NT2/D1 (cell line): ENCODE results near the gene FMN1.

Experiments
- DNase-seq: peaks from one replicate; pipeline ENCODE4 v3.0.0-alpha.2; 2011; ENCODE audit warnings: low read depth, low spot score
- H3K27me3 ChIP-seq: 2 replicates; pipeline ENCODE4 v1.6.0; 2011; ENCODE audit warnings: mild to moderate bottlenecking; ENCODE audit not compliant: insufficient read length, insufficient read depth
- H3K36me3 ChIP-seq: 2 replicates; pipeline ENCODE4 v1.6.1; 2011; ENCODE audit warnings: mild to moderate bottlenecking, low read length, mixed read lengths; ENCODE audit not compliant: insufficient read depth, insufficient read length
- H3K4me1 ChIP-seq: 2 replicates; pipeline ENCODE4 v1.5.1; 2011; ENCODE audit not compliant: insufficient read depth, insufficient read length
- H3K4me3 ChIP-seq: 2 replicates; pipeline ENCODE4 v1.5.1; 2011; ENCODE audit warnings: low read depth; ENCODE audit not compliant: insufficient read length
- H3K9ac ChIP-seq: 2 replicates; pipeline ENCODE4 v1.6.0; 2011; ENCODE audit warnings: low read depth; ENCODE audit not compliant: insufficient read length
- H3K9me3 ChIP-seq: 2 replicates; pipeline ENCODE4 v1.5.1; 2011; ENCODE audit warnings: mild to moderate bottlenecking, low read length; ENCODE audit not compliant: insufficient read depth
- SUZ12 ChIP-seq: IDR thresholded peaks from 2 replicates; pipeline ENCODE4 v1.6.1; 2011; ENCODE audit not compliant: insufficient read length, insufficient read depth; ENCODE audit errors: extremely low read depth
- YY1 ChIP-seq: IDR thresholded peaks from 2 replicates; pipeline ENCODE4 v1.6.1; 2011; ENCODE audit not compliant: insufficient read length, insufficient read depth
- ZNF274 ChIP-seq: IDR thresholded peaks from 2 replicates; pipeline ENCODE4 v1.6.1; 2011; ENCODE audit warnings: mild to moderate bottlenecking, low read depth, low read length

FMN1 gene

DNA sequence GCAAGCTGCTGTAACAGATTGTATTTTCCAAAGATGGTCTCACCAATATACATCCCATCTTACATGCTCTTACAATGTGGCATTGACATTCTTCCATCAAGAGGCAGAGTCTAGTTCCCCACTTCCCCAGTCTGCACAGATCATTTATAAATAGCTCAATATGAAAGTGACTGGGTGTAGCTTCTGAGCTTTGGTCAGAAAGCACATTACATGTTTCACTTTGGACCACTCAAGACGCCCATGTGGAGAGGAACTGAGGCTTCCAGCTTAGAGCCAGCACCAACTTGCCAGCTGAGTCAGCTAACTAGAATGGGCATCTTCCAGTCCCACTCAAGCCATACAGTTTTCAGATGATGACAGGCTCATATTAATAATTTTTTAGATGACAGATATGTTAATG lies 431.2 kb downstream of the FMN1 start:
- no peak overlapping the region for H3K9ac ChIP-seq
- H3K9me3 ChIP-seq = no peaks in the 10 kb centered on the region
- TF ChIP-seq YY1 = no peak
- no peak for TF ChIP-seq ZNF274
- TF ChIP-seq SUZ12 = no peak
- no peaks in the 10 kb centered on the region for H3K36me3 ChIP-seq
- H3K4me3 ChIP-seq = no peak overlapping the region
- no peaks in the 10 kb centered on the region for H3K4me1 ChIP-seq
- no peaks in the 10 kb centered on the region for H3K27me3 ChIP-seq
- no peak for DNase-seq

DNA sequence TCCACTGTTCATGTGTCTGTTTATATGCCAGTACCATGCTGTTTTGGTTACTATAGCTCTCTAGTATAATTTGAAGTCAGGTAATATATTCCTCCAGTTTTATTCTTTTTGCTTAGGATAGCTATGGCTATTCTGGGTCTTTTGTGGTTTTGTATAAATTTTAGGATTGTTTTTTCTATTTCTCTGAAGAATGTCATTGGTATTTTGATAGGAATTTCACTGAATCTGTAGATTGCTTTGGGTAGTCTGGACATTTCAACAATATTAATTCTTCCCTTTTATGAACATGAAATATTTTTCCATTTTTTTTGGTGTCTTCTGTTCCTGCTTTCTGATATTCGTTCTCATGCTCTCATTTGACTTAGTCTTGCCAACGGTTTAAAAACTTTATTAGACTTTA lies 437.1 kb downstream of the FMN1 start:
- Histone ChIP-seq H3K9me3 (no peaks in the 10 kb centered on the region), H3K9ac (no peak overlapping the region), H3K36me3 (no peaks in the 10 kb centered on the region), H3K27me3 (no peaks in the 10 kb centered on the region), H3K4me3 (no peak overlapping the region), H3K4me1 (no peaks in the 10 kb centered on the region)
- TF ChIP-seq YY1 (no peak), SUZ12 (no peak), ZNF274 (no peak)
- no peak for DNase-seq

DNA sequence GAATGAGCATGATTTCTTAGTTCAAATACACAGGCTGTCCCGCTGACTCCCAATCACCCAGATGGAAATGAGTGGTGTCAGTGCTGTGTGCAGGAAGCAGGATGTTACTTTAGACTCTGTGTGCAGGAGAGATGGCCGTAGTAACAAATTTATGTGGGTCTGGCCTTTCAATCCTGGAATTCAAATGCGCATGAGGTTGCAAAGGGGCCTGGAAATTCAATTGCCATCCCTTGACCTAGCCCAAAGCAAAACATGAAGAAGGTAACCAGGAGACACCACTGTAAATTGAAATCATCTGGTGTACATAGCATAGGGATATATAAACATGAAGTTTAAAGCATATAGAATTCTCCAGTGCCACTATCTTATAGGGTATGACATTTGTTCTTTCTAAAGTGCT lies 443.5 kb downstream of the FMN1 start:
- Histone ChIP-seq H3K36me3 (no peaks in the 10 kb centered on the region), H3K27me3 (no peaks in the 10 kb centered on the region), H3K9ac (no peak overlapping the region), H3K9me3 (no peaks in the 10 kb centered on the region), H3K4me1 (no peaks in the 10 kb centered on the region), H3K4me3 (no peak overlapping the region)
- TF ChIP-seq ZNF274 (no peak), SUZ12 (no peak), YY1 (no peak)
- no peak for DNase-seq

DNA sequence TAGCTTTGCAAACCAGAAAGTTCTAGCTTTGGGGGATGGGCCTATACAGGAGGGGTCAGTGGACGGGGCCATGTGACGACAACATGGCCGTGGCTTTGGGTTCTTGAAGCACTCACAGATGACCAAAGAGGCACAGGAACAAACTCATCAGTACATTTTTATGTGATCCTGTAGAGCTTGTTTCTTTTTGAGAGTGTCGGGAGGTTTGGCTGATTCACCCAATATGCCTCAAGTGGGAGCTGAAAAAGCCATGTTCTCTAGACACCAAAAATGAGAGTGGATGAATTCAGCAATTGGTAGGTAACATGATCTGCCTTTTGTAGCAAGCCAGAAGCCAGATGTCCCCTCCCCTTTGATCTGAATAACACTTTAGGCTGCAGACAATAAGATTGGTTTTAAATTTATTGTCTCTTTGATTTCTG lies 446.6 kb downstream of the FMN1 start:
- no peaks in the 10 kb centered on the region for H3K9me3 ChIP-seq
- no peak overlapping the region for H3K9ac ChIP-seq
- no peak for TF ChIP-seq SUZ12
- no peak for TF ChIP-seq ZNF274
- no peak for TF ChIP-seq YY1
- DNase-seq = no peak
- no peaks in the 10 kb centered on the region for H3K4me1 ChIP-seq
- H3K36me3 ChIP-seq = no peaks in the 10 kb centered on the region
- no peaks in the 10 kb centered on the region for H3K27me3 ChIP-seq
- H3K4me3 ChIP-seq = no peak overlapping the region

DNA sequence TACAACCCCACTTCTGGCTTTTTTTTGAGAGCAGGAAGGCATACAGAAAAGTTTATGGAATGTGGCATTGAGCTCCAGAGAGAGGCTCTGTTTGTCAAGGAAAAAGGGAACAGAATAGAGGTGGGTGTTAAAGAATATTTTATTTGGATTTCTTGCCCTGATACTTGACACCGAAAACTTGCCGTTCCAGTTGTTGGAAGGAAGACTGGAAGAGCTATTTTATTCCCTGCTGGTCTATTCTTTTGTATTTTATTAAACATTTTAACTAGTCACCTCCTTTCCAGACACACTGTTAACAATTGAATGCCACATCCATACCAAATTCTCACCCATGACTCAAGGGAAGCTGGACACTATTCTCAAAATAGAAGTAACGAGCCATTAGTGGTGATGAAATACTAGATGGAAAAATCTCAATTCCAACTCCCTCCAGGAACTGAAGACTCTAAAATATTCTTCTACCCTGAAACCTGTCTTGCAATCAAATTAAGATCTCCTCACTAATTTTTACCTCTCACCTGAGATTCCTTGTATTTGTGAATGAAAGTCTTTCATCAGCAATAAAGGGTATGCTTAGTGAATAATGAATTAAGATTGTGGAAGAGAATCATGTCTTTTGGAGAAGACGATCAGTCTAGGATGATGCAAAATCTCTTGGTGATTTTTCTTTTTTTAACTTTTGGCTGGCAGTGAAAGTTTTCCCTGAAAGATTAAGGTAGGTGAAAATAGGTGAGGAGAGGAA lies 448.2 kb downstream of the FMN1 start:
- Histone ChIP-seq H3K9me3 (peaks cover 4% of the 10 kb centered on the region; the same call in 1 of the 2 replicates), H3K9ac (no peak overlapping the region), H3K36me3 (no peaks in the 10 kb centered on the region), H3K4me1 (no peaks in the 10 kb centered on the region), H3K27me3 (no peaks in the 10 kb centered on the region), H3K4me3 (no peak overlapping the region)
- no peak for DNase-seq
- TF ChIP-seq YY1 = no peak
- no peak for TF ChIP-seq SUZ12
- no peak for TF ChIP-seq ZNF274

DNA sequence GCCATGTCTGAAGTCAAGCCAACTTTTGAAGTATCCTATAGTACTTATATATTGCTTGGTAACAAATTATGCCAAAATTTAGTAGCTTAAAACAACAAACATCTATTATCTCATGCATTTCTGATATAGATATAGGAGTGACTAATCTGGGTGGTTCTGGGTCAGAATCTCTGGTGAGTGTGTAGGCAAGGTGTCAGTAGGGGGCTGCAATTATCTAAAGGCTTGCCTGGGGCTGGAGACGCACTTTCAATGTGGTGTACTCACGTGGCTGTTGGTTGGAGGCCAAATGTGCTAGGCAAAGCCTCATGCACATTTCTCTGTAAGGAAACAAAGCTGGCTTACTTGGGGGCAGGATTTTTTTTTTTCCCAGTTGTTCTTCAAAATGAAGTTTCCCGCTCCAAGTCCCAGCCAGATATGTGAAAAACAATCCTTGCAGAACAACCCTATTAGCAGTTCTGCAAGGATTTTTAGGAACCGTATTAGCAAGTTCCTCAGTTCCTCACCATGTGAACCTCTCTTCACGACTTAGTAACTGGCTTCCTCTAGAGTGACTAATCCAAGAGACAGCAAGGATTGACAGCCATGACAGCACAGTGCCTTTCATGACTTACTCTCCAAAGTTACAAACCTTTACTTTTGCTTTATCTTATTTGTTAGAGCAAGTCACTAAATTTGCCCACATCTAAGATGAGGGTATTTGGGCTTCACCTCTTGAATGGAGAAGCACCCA lies 450.9 kb downstream of the FMN1 start:
- peaks cover 4% of the 10 kb centered on the region; the same call in 1 of the 2 replicates for H3K9me3 ChIP-seq
- H3K36me3 ChIP-seq = no peaks in the 10 kb centered on the region
- H3K9ac ChIP-seq = no peak overlapping the region
- no peak for DNase-seq
- no peak overlapping the region for H3K4me3 ChIP-seq
- TF ChIP-seq YY1 = no peak
- TF ChIP-seq SUZ12 = no peak
- TF ChIP-seq ZNF274 = no peak
- H3K27me3 ChIP-seq = no peaks in the 10 kb centered on the region
- H3K4me1 ChIP-seq = no peaks in the 10 kb centered on the region

DNA sequence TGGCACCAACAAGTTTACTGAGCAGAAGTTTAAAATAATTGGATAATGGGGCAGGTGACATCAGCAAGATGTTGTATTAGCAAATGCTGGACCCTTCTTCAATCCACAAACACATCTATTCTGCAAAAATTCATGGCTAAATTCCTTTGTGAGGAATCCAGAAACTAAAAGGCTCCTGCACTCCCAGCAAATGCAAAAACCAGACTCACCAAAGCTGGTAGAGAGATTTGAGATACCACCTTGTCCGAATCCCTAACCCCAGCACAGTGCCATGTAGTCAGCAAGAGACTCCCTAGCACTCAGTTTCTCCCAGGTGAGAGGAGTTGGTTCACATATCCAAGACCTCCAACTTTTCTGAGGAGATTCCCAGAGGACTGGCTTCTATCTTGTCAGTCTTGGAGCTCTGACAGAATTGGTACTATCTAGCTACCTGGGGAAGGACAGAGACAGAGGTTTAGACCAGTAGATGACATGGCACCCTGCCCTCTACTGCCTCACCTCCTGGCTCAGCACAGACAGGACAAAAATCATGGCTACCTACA lies 454.9 kb downstream of the FMN1 start:
- no peaks in the 10 kb centered on the region for H3K4me1 ChIP-seq
- H3K36me3 ChIP-seq = no peaks in the 10 kb centered on the region
- TF ChIP-seq ZNF274 = no peak
- no peak for TF ChIP-seq YY1
- TF ChIP-seq SUZ12 = no peak
- no peak overlapping the region for H3K9ac ChIP-seq
- H3K27me3 ChIP-seq = no peaks in the 10 kb centered on the region
- no peak for DNase-seq
- peaks cover 4% of the 10 kb centered on the region; the same call in 1 of the 2 replicates for H3K9me3 ChIP-seq
- H3K4me3 ChIP-seq = no peak overlapping the region
